GM18951 (cell line): ENCODE data around the gene PLRG1.

Experiments
- POLR2A ChIP-seq: IDR thresholded peaks from 4 replicates; pipeline ENCODE4 v1.6.1; 2011; ENCODE audit warnings: mild to moderate bottlenecking; ENCODE audit not compliant: insufficient read length, insufficient read depth; ENCODE audit errors: extremely low read depth
- in situ Hi-C: fragments of 300-500 bp; cut with MboI; formaldehyde crosslinking; loops from one replicate; pipeline ENCODE4 v1.12.0; 2022; ENCODE audit warnings: low sequenced_read_pairs, mixed read lengths, inconsistent platforms; ENCODE audit not compliant: unreplicated experiment

Gene PLRG1

DNA sequence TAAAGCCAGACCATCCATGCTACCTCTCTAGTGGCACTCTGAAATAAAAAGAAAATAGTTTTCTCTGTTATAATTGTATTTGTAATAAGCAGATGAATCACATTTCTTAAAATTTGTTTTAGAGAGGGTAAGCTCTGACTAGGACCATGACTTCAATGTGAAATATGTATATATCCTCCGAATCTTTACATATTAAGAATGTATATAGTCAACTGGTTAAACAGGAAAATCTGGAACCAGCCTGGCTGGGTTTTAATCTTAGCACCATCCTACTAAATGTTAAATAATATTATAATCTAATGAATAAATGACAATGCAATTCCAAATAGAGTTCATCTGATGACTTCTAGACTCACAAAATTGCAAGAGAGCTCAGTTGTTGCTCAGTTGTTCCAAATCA, 14.1 kb upstream of the PLRG1 start:
- in situ Hi-C loops = no loop called here
- no peak for TF ChIP-seq POLR2A

DNA sequence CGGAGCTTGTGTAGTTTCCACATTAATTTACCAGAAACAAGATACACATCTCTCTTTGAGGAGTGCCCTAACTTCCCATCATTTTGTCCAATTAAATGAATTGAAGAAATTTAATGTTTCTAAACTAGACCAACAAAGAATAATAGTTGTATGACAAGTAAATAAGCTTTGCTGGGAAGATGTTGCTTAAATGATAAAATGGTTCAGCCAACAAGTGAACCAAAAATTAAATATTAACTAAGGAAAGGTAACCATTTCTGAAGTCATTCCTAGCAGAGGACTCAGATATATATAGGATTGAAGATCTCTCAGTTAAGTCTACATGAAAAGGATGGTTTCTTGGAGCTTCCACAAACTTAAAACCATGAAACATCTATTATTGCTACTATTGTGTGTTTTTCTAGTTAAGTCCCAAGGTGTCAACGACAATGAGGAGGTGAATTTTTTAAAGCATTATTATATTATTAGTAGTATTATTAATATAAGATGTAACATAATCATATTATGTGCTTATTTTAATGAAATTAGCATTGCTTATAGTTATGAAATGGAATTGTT, 12.6 kb upstream of the PLRG1 start, which contains the start of gene FGB:
FGB (plus strand) TSS at position 315 of the 558 bp plus-strand sequence; CDS start at position 323, 8 bp downstream.
- no peak for TF ChIP-seq POLR2A
- in situ Hi-C loops = no loop called here

DNA sequence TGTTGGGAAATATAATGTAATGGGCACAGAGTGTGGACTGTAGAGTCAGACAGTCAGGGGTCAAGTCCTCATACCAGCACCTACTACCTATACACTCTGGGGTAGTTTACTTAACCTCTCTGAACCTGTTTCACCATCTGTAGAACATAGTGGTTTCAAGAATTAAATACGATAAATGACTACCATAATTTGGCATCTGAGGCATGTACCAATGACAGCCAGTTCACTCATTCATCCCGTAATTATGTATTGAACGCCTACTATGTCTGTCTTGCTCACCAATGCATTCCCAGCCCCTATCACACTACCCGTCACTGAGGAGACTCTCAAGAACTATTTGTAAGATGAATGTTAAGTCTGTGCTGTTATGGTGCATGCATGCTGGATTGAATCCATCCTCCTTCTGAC, 10.6 kb upstream of the PLRG1 start:
- TF ChIP-seq POLR2A = no peak
- in situ Hi-C loops = no loop called here

DNA sequence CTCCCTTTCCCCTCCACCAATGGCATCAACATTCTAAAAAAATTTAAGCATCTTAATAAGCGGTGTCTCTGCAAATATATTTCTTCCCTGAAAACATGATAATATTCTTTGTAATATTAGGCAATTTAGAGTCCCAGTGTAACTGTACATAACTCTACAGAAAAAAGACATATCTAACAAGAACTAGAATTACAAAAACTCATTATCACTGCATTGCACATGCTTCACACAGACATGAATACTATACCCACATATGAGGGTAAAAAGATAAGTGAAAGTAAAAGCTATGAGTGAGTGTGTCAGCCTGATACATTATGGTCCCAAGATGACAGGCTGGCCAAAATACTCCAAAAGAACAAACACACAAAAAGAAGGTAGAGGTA, 10.2 kb upstream of the PLRG1 start:
- in situ Hi-C loops = no loop called here
- TF ChIP-seq POLR2A = no peak

DNA sequence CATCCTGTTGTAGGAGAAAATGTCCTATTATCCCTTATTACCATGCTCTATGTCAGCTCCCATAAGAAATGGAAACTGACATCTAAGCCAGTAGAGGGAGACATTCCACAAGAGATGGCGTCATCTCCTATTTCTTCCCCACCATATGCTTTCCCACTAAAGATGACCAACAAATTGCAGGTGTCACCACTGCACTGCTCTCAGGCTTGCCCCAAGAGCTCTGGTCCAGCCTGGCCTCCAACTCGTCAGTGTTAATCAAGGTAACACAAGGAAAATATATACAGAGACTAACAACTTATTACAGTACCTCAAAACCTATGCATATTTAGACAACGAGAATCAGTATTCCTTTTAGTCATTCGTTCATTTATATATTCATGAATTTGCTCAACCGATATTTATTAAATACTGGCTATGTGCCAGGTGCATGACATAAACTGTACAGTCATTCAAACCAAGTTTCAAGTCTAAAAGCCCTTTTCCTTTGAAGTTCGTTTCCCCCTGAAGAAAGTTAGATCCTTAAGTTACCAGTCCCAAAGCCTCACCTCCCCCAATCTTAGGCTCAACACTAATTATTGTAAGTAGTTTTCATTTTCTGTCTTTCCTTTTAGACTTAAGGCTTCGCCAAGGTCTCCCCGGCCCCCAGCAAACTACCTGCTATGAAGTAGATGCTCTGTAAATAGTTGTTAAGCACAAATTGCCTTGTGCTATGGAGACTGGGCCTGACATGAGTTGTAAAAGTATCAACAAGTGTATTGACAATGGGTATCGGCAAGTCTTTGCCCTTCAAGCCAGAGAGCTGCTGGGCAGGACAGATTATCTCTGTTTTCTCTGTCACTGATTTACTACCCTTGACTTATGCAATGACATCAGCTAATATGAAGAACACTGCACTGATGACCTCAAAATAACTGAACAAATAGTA, 9.6 kb upstream of the PLRG1 start:
- TF ChIP-seq POLR2A = no peak
- in situ Hi-C loops = loop anchor here (5.0 kb wide), 1 partner anchor 58 kb away; no protein-coding TSS in a partner anchor

DNA sequence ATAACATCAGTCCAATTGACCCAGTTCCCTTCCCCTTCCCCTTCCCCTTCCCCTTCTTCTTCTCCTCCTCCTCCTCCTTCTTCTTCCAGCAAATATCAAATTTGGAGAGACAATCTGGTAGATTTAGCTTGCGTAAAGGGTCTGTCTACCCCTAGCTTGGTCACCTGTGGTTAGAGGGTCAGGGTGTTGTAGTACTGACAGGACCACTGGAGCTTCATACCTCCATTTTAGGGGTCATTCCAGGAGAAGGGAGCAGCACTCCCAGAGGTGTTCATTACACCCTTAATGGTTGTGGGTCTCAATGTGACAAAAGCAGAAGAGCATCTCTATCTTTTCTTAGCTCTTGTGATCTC, 8.9 kb upstream of the PLRG1 start:
- TF ChIP-seq POLR2A = no peak
- in situ Hi-C loops = loop anchor here (5.0 kb wide), 1 partner anchor 58 kb away; no protein-coding TSS in a partner anchor

DNA sequence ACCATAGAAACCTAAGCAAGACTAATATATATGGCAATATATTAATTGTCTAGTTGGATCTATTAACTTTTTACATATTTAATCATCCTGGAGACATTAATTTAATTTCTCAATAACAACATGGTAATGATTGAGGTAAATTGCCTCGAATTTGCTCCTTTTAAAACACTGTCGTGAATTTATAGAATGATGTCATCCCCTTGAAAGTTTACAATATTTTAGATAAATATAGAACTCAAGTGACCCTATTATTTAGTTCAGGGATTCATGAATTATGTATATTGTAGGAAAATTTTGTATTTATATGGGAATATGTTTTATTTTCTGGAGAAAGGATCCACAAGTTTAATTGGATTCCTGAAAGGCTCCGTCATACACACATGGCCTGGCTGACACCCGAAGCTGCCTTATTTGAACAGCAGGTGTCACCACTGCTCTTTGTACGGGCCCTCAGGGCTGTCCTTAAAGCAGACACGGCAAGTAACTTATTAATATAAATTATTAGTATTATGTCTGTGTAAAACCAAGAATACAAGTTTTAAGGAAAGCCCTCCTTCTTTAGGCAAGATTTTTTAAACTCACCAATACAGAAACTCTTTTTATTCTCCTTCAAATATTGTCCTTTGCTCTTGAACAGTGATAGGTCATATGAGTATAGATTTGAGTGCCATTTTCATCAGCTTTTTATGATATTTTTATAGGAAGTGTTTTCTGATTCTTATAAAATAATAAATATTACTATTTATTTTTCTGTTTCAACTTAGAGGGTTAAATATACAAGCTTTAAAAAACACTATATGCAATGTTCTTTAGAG, 1.9 kb upstream of the PLRG1 start:
- in situ Hi-C loops = no loop called here
- TF ChIP-seq POLR2A = no peak

DNA sequence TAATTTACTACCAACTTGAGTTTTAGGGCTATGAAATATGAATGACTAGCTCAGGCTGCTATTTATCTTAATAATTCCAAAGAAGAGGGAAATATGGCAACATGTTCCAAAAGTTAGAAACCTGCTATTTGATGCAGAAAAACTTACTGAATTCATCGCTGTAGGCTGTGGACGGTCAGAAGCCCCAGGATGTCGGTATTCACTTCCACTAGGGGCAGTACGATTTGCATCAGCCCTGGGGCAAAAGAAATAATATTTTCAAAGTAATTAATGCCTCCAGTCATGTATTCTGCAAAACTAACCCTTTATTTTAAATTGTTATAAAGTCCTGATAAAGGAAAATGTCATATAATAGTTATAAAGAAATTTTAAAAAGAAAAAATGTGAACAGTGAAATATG, 4.5 kb downstream of the PLRG1 start:
- in situ Hi-C loops = no loop called here
- TF ChIP-seq POLR2A = no peak

DNA sequence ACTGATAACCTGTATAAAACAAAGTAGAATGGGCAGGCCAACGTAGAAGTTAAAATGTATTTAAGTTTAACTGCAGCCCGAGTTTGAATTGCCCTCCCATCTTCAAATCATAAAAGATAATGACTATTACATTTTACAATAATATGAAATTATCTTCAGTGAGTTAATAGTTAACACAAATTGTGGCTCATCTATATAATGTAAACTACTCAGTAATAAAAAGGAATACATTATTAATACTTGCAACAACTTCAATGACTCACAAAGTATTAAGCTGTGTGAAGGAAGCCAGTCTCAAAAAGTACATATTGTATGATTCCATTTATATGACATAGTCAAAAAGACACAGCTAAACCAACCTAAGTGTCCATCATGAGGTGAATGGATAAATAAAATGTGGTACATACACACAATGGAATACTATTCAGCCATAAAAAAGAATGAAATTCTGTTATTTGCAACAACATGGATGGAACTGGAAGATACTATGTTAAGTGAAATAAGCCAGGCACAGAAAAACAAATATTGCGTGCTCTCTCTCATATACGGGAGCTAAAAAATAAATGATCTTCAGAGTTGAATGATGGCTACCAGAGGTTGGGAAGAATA, 7.8 kb downstream of the PLRG1 start:
- no peak for TF ChIP-seq POLR2A

DNA sequence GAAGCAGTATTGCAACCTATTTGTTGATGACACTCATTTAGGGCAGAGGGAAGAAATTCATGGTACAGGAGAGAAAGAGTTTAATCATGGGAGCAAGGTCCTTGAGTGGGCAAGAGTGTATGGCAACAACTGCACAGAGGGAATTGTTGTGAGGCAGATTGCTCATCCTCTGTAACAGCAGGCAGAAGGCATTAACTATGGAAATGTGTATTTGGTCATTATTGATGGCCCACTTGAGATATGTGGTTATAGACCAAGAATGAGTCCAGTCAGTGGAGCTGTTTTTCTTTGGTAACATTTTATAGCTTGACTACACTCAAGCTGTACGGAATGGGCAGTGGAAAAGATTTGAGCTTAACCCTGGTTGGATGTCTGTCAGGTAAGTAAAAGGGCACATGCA, 15.9 kb downstream of the PLRG1 start:
- no peak for TF ChIP-seq POLR2A
- in situ Hi-C loops = no loop called here

More for the DNA sequence above, 7.8 kb downstream of the PLRG1 start:
- in situ Hi-C loops = no loop called here

DNA sequence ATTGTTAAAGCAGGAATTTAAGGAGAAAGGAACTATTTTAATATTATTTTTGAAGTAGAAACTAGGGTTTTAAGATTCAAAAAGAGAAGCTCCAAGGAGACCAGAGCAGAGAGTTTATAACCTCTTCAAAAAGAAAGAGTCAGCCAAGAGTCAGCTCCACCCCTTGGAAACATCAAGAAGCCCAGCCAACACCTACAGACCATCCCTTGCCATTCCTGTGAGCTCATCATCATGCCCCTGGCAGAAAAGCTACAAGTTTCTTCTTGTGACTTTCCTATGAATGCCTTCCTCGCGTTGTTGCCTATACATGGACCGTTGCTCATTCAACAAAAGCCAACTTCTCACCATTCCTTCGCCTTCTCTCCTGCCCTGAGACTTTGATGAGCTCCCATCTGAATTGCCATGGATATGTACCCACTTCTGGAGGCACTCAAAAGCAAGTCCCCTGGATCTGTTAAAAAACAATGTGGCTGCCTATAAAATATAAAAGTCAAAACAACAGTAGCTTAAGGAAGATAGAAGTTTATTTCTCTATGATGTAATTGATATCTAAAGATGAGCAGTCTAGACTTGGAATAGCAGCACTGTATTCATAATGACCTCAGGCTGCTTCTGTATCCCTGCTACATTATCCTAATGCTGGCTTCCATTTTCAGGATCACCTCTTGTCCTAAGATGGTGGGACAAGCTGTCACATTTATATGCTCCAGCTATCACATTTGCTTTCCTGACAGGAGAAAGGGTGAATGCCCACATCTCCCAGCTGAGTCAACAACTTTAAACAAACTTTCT, 20.3 kb downstream of the PLRG1 start:
- no peak for TF ChIP-seq POLR2A
- in situ Hi-C loops = no loop called here

DNA sequence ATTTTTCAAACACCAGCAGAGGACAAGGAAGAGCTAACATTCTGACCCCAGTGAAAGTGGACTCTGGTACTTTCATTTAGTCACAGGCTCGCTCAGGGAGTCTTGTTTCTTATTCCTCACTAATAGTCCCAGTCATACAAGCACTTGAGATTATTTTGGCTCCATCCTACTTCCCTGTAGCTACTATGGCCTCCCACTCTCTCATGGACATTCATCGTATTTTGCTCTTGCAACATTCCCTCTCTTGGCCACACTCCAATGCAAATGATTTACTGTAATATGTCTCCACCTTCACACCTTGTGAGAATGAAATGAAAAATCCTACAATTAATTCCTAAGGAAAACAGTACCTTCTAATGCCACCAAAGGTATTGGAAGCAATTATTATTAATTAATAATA, 21.3 kb downstream of the PLRG1 start:
- in situ Hi-C loops = no loop called here
- TF ChIP-seq POLR2A = no peak

DNA sequence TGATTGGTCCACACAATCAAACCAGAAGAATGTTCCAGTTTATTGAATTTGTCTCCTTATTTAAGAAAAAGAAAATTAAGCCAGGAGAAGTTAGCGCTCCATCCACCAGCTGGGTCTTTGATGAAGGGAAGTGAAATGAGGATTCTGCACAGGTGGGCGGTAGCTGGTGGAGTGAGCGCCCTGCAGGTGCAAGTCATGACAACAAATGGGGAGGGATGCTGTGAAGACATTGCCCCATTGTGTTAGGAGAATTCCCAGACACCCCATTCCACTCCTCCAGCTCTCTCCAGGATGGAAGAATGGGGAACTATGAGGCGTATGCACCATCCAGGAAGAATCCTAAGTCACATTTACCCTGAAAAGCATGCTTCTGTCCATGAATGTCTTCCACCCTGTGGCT, 22.9 kb downstream of the PLRG1 start:
- TF ChIP-seq POLR2A = no peak
- in situ Hi-C loops = no loop called here

DNA sequence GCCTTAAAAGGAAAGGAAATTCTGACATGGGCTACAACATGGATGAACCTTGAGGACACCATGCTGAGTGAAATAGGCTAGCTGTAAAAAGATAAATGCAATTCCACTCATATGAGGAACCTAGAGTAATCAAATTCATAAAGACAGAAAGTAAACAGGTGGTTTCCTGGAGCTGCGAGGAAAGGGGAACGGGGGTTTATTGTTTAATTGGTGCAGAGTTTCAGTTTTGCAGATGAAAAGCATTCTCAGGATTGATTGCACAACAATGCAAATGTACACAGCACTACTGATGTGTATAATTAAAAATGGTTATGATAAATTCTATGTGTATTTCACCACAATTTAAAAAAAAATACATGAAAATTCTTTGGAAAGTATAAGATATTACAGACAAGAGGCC, 24.0 kb downstream of the PLRG1 start:
- in situ Hi-C loops = no loop called here
- TF ChIP-seq POLR2A = no peak
